Loucy (cell line): ENCODE results near the gene KLF16.

Experiments used
- H2AFZ ChIP-seq: fragments of 200-600 bp; sonication (generic); 2 replicates; pipeline ENCODE4 v1.6.0; 2016; ENCODE audit warnings: antibody characterized with exemption, mild to moderate bottlenecking, low read length, moderate library complexity
- H3F3A ChIP-seq: fragments of 200-600 bp; 2 replicates; pipeline ENCODE4 v1.6.0; 2016; ENCODE audit warnings: antibody characterized with exemption, low read depth, mild to moderate bottlenecking
- H3K27me3 ChIP-seq: fragments of 200-600 bp; sonication (generic); 2 replicates; pipeline ENCODE4 v1.6.1; 2014; ENCODE audit warnings: low read length, mild to moderate bottlenecking; ENCODE audit not compliant: insufficient read depth, poor library complexity, severe bottlenecking
- H3K36me3 ChIP-seq: fragments of 200-600 bp; sonication (generic); 2 replicates; pipeline ENCODE4 v1.6.1; 2016; ENCODE audit warnings: low read length; ENCODE audit not compliant: insufficient read depth
- H3K4me1 ChIP-seq: fragments of 200-600 bp; sonication (generic); 2 replicates; pipeline ENCODE4 v1.5.1; 2014; ENCODE audit warnings: low read length, mild to moderate bottlenecking; ENCODE audit not compliant: insufficient read depth, poor library complexity, severe bottlenecking
- H3K4me2 ChIP-seq: fragments of 200-600 bp; sonication (generic); 2 replicates; pipeline ENCODE4 v1.6.0; 2014; ENCODE audit warnings: antibody characterized with exemption, low read length, low read depth, mild to moderate bottlenecking; ENCODE audit not compliant: poor library complexity, severe bottlenecking
- H3K4me3 ChIP-seq: fragments of 200-600 bp; sonication (generic); 2 replicates; pipeline ENCODE4 v1.5.1; 2014; ENCODE audit warnings: low read length, mild to moderate bottlenecking, mixed read lengths; ENCODE audit not compliant: poor library complexity, severe bottlenecking
- H3K79me2 ChIP-seq: fragments of 200-600 bp; sonication (generic); 2 replicates; pipeline ENCODE4 v1.6.1; 2014; ENCODE audit warnings: low read length; ENCODE audit not compliant: insufficient read depth
- H3K9ac ChIP-seq: fragments of 200-600 bp; sonication (generic); 2 replicates; pipeline ENCODE4 v1.6.0; 2014; ENCODE audit warnings: mild to moderate bottlenecking, low read depth, low read length, moderate library complexity; ENCODE audit not compliant: poor library complexity, severe bottlenecking
- H3K9me2 ChIP-seq: fragments of 200-600 bp; sonication (generic); replicated peaks from 2 replicates; pipeline ENCODE4 v1.6.1; 2016; ENCODE audit warnings: low read depth, low read length, mixed read lengths
- H3K9me3 ChIP-seq: fragments of 200-600 bp; sonication (generic); 2 replicates; pipeline ENCODE4 v1.6.1; 2014; ENCODE audit warnings: mild to moderate bottlenecking, antibody characterized with exemption, low read length, low read depth; ENCODE audit not compliant: insufficient read depth
- H4K20me1 ChIP-seq: fragments of 200-600 bp; sonication (generic); 2 replicates; pipeline ENCODE4 v1.6.0; 2014; ENCODE audit warnings: antibody characterized with exemption, low read length, mild to moderate bottlenecking; ENCODE audit not compliant: insufficient read depth, poor library complexity, severe bottlenecking
- EZH2phosphoT487 ChIP-seq: fragments of 200-600 bp; IDR thresholded peaks from 2 replicates; pipeline ENCODE4 v1.6.1; 2018; ENCODE audit warnings: antibody characterized with exemption, mild to moderate bottlenecking, moderate library complexity, borderline replicate concordance
- TF ChIP-seq, protein P1 (sequence below): fragments of 200-600 bp; sonication (generic); conservative IDR thresholded peaks from 2 replicates; pipeline ENCODE4 v1.5.1; 2014; ENCODE audit warnings: mild to moderate bottlenecking, antibody characterized with exemption, low read length

The KLF16 gene

GRCh38 chr19:1850809-1851653, 12.3 kb downstream of the KLF16 start:
- H3K79me2 ChIP-seq = peaks cover 51% of the 10 kb centered on the region
- H4K20me1 ChIP-seq = peaks cover 39% of the 10 kb centered on the region
- H3K9ac ChIP-seq = no peak overlapping the region

DNA sequence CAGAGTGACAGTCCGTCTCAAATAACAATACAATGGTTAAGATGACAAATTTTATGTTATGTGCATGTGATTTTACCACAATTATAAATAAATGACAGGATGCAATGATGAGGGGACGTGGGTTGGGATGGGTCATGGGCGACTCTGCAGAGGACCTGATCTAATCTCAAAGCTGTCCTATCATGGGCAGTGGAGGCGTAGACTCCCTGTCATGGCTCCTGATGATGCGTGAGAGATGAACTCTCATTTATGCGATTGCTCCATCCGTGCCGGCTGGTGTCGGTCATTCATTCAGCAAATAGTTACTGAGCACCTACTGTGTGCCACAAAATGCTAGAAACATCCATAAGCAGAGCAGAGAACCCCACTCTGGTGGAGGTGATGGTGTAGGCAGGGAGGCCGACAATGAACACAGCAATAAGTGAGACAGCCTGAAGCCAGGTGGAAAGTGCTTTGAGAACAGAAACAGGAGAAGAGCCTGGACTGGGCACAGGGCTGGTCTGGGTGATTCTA, 13.4 kb downstream of the KLF16 start:
- Histone ChIP-seq H3K36me3 (no peaks in the 10 kb centered on the region), H3K9me2 (no peaks in the 10 kb centered on the region), H3F3A (no peaks in the 10 kb centered on the region), H3K4me1 (peaks cover 34% of the 10 kb centered on the region), H3K9ac (no peak overlapping the region), H3K79me2 (peaks cover 53% of the 10 kb centered on the region), H3K27me3 (peaks cover 4% of the 10 kb centered on the region), H3K4me2 (no peak overlapping the region), H4K20me1 (peaks cover 37% of the 10 kb centered on the region), H2AFZ (no peak overlapping the region), H3K4me3 (no peak overlapping the region), H3K9me3 (no peaks in the 10 kb centered on the region)
- TF ChIP-seq, protein P1, sequence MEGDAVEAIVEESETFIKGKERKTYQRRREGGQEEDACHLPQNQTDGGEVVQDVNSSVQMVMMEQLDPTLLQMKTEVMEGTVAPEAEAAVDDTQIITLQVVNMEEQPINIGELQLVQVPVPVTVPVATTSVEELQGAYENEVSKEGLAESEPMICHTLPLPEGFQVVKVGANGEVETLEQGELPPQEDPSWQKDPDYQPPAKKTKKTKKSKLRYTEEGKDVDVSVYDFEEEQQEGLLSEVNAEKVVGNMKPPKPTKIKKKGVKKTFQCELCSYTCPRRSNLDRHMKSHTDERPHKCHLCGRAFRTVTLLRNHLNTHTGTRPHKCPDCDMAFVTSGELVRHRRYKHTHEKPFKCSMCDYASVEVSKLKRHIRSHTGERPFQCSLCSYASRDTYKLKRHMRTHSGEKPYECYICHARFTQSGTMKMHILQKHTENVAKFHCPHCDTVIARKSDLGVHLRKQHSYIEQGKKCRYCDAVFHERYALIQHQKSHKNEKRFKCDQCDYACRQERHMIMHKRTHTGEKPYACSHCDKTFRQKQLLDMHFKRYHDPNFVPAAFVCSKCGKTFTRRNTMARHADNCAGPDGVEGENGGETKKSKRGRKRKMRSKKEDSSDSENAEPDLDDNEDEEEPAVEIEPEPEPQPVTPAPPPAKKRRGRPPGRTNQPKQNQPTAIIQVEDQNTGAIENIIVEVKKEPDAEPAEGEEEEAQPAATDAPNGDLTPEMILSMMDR = no peak
- no peak for TF ChIP-seq EZH2phosphoT487

More at GRCh38 chr19:1850809-1851653, 12.3 kb downstream of the KLF16 start:
- Histone ChIP-seq H3K4me1 (peaks cover 38% of the 10 kb centered on the region), H3K27me3 (peaks cover 4% of the 10 kb centered on the region), H3K9me2 (no peaks in the 10 kb centered on the region), H3F3A (no peaks in the 10 kb centered on the region), H3K9me3 (no peaks in the 10 kb centered on the region), H2AFZ (no peak overlapping the region), H3K36me3 (no peaks in the 10 kb centered on the region), H3K4me2 (no peak overlapping the region), H3K4me3 (no peak overlapping the region)
- TF ChIP-seq, protein P1 = peak; percentile 20; the same call in 1 of the 2 replicates
- no peak for TF ChIP-seq EZH2phosphoT487

DNA sequence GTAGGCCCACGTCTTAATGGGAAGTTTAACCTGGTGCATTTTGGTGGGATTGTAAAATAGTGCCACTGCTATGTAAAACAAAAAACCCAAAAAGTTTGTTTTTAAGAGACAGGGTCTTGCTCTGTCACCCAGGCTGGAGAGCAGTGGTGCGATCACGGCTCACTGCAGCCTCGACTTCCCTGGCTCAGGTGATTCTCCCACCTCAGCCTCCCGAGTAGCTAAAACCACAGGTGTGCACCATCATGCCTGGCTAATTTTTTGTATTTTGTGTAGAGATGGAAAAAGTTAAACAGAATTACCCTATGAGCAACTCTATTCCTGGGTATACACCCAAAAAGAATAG, 14.3 kb downstream of the KLF16 start:
- H3K27me3 ChIP-seq = peaks cover 4% of the 10 kb centered on the region
- no peak for TF ChIP-seq EZH2phosphoT487
- TF ChIP-seq, protein P1 = no peak
- no peaks in the 10 kb centered on the region for H3K9me3 ChIP-seq
- no peaks in the 10 kb centered on the region for H3F3A ChIP-seq
- H3K9me2 ChIP-seq = no peaks in the 10 kb centered on the region
- peaks cover 30% of the 10 kb centered on the region for H3K4me1 ChIP-seq
- H3K9ac ChIP-seq = no peak overlapping the region
- no peak overlapping the region for H2AFZ ChIP-seq
- peaks cover 53% of the 10 kb centered on the region for H3K79me2 ChIP-seq
- peak overlapping the region; percentile 47 for H3K4me2 ChIP-seq
- peaks cover 40% of the 10 kb centered on the region for H4K20me1 ChIP-seq
- peak overlapping the region; percentile 98 for H3K4me3 ChIP-seq
- H3K36me3 ChIP-seq = no peaks in the 10 kb centered on the region
